Activated CD8-positive, alpha-beta memory T cell treated with anti-CD3 and anti-CD28 coated beads, Interleukin-2, amount 50 U/mL, for 24 hours (primary cell): ENCODE results near the gene BCKDHB.
"Not testable (repeated sequence)": the region's sequence is repeated elsewhere in the genome, so short reads cannot be mapped to it uniquely, and the experiment has no call there.

Experiments used
- DNase-seq: peaks from one replicate; pipeline ENCODE4 v3.0.0-alpha.2; 2020; ENCODE audit errors: extremely low read depth

Gene BCKDHB

DNA sequence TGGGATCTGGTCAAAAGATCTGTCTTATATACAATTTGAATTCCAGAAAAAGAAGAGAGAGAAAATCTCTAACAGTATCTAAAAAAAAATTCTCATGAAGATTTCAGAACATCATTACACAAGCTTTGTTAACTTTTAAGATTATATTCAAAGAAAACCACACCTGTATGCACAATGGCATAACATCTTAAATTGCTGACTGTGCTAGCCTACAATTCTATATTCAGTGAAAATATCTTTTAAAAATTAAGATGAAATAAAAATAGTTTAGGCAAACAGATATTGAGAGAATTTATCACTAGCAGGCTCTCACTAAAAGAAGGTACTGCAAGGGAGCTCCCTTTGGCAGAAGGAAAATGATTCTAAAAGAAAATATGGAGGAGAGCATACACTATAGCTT is 100.3 kb downstream of the BCKDHB start:
- no peak for DNase-seq

- DNase-seq, result no peak
Measured at GRCh38 chr6:80209430-80209829, 103.0 kb downstream of the BCKDHB start.

- no peak for DNase-seq
Measured at GRCh38 chr6:80210618-80211017, 104.1 kb downstream of the BCKDHB start.

- no peak for DNase-seq
Measured at GRCh38 chr6:80211286-80211685, 104.8 kb downstream of the BCKDHB start.

DNA sequence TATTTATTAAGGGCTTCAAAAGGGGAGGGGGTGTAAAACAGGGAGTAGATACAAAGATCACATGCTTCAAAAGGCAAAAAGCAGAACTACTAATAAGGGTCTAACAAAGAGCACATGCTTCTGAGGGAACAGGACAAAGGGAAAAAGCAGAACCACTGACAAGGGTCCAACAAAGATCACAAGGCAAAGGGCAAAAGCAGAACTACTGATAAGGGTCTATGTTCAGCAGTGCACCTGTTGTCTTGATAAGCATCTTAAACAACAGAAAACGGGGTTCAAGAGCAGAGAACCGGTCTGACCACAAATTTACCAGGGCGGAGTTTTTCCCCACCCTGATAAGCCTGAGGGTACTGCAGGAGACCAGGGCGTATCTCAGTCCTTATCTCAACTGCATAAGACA is 105.4 kb downstream of the BCKDHB start:
- not testable (repeated sequence) for DNase-seq

- DNase-seq, result no peak
Measured at GRCh38 chr6:80214436-80215022, 108.1 kb downstream of the BCKDHB start.

- DNase-seq, result no peak
Measured at GRCh38 chr6:80215063-80215462, 108.6 kb downstream of the BCKDHB start.

DNA sequence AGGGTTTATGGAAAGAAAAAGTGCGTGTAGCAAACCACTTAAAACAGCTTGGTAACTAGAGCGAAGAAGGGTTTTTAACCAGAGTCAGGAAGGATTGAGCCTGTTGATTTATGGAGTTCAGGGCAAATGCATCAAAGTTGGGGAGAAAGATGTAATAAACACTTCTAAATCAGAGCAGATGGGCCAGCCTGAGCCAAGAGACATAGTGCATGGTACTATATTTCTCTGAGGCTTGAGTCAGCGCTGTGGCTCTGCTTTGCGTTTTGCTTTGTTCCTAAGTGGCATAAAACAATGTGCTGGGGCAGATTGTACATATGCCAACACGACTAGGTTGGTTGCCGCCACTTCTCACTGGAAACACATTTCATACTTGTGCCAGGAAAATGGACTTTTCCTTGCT is 111.3 kb downstream of the BCKDHB start:
- no peak for DNase-seq

GRCh38 chr6:80223743-80224212 is 117.3 kb downstream of the BCKDHB start:
- no peak for DNase-seq

DNA sequence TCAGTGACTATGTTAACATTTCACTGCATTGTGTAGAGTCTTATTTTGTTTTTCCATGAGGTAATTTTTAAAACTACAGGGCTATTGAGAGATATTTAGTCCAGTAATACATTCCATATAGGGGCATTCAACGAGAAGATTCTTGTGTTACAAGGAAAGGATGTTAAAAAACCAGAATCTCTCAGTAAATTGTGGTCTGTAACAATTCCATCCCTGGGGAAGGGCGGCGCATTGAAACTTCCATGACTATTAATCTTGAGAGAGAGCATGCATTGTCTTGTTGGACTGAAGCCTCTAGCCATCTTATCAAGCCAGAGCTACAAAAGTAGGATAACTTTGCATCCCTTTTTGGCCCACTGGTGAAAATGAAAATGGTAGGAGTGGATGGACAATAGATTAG is 119.7 kb downstream of the BCKDHB start:
- no peak for DNase-seq

DNA sequence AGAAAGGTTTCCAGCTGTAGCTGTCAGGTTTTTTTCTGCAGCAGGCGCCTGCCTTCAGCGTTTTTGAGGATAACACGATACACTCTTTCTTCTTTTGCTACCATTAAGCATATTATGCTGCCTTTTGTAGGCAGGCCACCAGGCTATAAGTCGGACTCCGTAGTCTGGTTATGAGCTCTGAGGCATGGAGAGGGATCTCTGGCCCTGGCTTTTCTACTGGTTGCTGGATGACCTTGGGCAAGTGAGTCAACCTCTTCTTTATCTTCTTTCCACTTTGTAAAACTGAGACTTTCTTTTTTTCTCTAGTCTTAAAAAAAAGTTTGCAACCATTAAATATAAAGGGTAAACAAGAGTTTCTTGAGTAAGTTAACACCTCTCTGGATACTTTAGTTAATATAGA is 120.2 kb downstream of the BCKDHB start:
- no peak for DNase-seq

GRCh38 chr6:80227545-80228105 is 121.2 kb downstream of the BCKDHB start:
- no peak for DNase-seq

GRCh38 chr6:80233262-80233661 is 126.8 kb downstream of the BCKDHB start:
- DNase-seq, result no peak

- no peak for DNase-seq
Measured at GRCh38 chr6:80233958-80234357, 127.5 kb downstream of the BCKDHB start.

GRCh38 chr6:80234401-80234800 is 127.9 kb downstream of the BCKDHB start:
- DNase-seq, result no peak

- DNase-seq, result no peak
Measured at GRCh38 chr6:80234908-80235307, 128.4 kb downstream of the BCKDHB start.

- DNase-seq, result no peak
Measured at GRCh38 chr6:80235647-80236046, 129.2 kb downstream of the BCKDHB start.

GRCh38 chr6:80238754-80239153 is 132.3 kb downstream of the BCKDHB start:
- not testable (repeated sequence) for DNase-seq

GRCh38 chr6:80245043-80245442 is 138.6 kb downstream of the BCKDHB start:
- DNase-seq, result no peak

DNA sequence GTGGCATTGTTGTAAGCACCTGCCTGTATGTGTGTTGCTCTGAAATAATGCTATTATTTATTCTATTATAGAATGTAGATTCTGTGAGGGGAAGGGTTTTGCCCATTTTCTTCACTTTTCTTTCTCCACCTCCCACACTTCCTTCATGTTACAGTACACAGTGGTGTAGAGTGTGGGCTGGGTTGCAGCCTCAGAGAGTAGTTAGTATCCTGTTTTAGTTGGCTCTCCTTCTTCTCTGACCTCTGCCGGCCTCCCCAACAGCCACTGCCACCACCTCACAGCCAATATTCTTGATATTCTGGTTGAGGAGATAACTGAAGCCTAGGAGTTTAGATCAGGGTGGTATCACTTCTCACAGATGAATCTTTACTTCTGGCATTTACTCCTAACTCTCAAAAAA is 143.4 kb downstream of the BCKDHB start:
- DNase-seq, result no peak

DNA sequence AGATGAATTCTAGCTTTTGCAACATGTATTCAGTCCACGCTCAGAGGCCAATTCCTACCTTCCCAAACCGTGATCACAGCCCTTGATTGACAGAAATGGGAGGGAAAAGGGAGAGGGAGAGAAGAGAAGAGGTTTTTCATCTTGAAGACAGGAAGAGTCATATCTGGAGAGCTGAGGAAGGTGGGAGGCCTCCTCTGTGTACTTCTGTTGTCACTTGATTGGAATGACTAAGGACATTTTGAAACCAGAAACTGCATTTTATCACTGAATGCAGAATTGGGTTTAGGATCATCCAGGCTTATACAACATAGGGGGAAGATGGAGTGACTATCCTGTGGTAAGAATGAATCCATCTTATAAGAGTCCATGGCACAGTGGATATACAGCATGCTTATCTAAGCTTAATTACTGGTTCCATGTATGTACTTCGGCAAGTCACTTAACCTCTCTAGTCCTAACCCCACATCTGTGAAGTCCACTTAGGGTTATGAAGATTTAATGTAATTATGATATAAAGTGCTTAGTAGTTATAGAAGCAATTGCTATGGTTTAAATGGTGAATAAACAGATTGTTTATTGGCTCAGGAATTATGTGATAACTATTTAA is 144.0 kb downstream of the BCKDHB start:
- no peak for DNase-seq

GRCh38 chr6:80251321-80251720 is 144.8 kb downstream of the BCKDHB start:
- no peak for DNase-seq

GRCh38 chr6:80254716-80255115 is 148.2 kb downstream of the BCKDHB start:
- DNase-seq, result no peak

DNA sequence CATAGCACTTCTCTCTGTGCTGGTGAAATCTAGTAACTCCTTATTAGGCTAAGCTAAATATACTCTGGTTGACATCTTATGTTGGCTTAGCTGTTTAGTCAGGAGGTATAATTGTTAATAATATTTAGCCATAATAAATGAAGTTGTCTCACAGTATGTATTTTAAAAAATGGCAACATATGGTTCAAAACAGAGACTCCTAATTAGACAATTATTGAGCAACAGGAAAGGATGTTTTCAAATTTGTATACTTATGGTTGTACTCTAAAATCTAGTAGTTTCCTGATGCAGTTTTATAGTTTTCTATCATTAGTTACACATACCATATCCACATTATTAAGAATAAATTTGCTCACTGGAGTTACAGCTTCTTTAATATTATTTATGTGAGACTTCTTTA is 150.2 kb downstream of the BCKDHB start:
- no peak for DNase-seq
